Activated gamma-delta T cell treated with anti-CD3 and anti-CD28 coated beads, Interleukin-2, amount 50 U/mL, for 16 hours (primary cell): ENCODE measurements around the gene PPP3CA.

Experiments
- DNase-seq: peaks from one replicate; pipeline ENCODE4 v3.0.0-alpha.2; 2020; ENCODE audit warnings: low read depth

The PPP3CA gene

GRCh38 chr4:101049549-101050001 lies 297.8 kb downstream of the PPP3CA start:
- DNase-seq = no peak

GRCh38 chr4:101044766-101045165 lies 302.6 kb downstream of the PPP3CA start:
- DNase-seq = no peak

- no peak for DNase-seq
Observed at GRCh38 chr4:101042847-101043246, 304.5 kb downstream of the PPP3CA start.

- DNase-seq = no peak
Observed at GRCh38 chr4:101040776-101041175, 306.6 kb downstream of the PPP3CA start.

GRCh38 chr4:101039367-101039766 lies 308.0 kb downstream of the PPP3CA start:
- DNase-seq = peak; percentile 36

- DNase-seq = no peak
Observed at GRCh38 chr4:101037938-101038413, 309.4 kb downstream of the PPP3CA start.

- DNase-seq = no peak
Observed at GRCh38 chr4:101037249-101037648, 310.1 kb downstream of the PPP3CA start.

- DNase-seq = no peak
Observed at GRCh38 chr4:101035487-101035886, 311.8 kb downstream of the PPP3CA start.

- DNase-seq = no peak
Observed at GRCh38 chr4:101033986-101034385, 313.3 kb downstream of the PPP3CA start.

- DNase-seq = no peak
Observed at GRCh38 chr4:101032541-101032940, 314.8 kb downstream of the PPP3CA start.

- no peak for DNase-seq
Observed at GRCh38 chr4:101031971-101032370, 315.4 kb downstream of the PPP3CA start.

- no peak for DNase-seq
Observed at GRCh38 chr4:101028886-101029285, 318.4 kb downstream of the PPP3CA start.

GRCh38 chr4:101027721-101028120 lies 319.6 kb downstream of the PPP3CA start:
- DNase-seq = no peak

GRCh38 chr4:101025755-101026154 lies 321.6 kb downstream of the PPP3CA start:
- DNase-seq = no peak

GRCh38 chr4:101022151-101023024 lies 324.9 kb downstream of the PPP3CA start:
- no peak for DNase-seq

- DNase-seq = no peak
Observed at GRCh38 chr4:101020956-101021355, 326.4 kb downstream of the PPP3CA start.

GRCh38 chr4:101019941-101020401 lies 327.4 kb downstream of the PPP3CA start:
- DNase-seq = no peak

- DNase-seq = no peak
Observed at GRCh38 chr4:101019313-101019712, 328.0 kb downstream of the PPP3CA start.

GRCh38 chr4:101018836-101019235 lies 328.5 kb downstream of the PPP3CA start:
- no peak for DNase-seq

- DNase-seq = no peak
Observed at GRCh38 chr4:101014417-101014816, 332.9 kb downstream of the PPP3CA start.

- no peak for DNase-seq
Observed at GRCh38 chr4:101010987-101011386, 336.3 kb downstream of the PPP3CA start.

GRCh38 chr4:101009471-101009870 lies 337.9 kb downstream of the PPP3CA start:
- no peak for DNase-seq

GRCh38 chr4:101008503-101008902 lies 338.8 kb downstream of the PPP3CA start:
- DNase-seq = no peak

GRCh38 chr4:101005659-101006058 lies 341.7 kb downstream of the PPP3CA start:
- DNase-seq = no peak
